GM18505 (cell line): ENCODE data around the gene ELFN1.

Source experiments
- ATAC-seq: cut with Tn5 transposase; IDR thresholded peaks from one replicate; pipeline ENCODE4 v1.9.1; 2021; ENCODE audit not compliant: unreplicated experiment
- POLR2A ChIP-seq: IDR thresholded peaks from 4 replicates; pipeline ENCODE4 v1.6.1; 2011; ENCODE audit warnings: borderline replicate concordance; ENCODE audit not compliant: insufficient read depth, insufficient read length; ENCODE audit errors: extremely low read depth

ELFN1 gene

GRCh38 chr7:1723254-1723653 is 53.2 kb downstream of the ELFN1 start:
- no peak for TF ChIP-seq POLR2A
- ATAC-seq: no peak

- no peak for ATAC-seq
- TF ChIP-seq POLR2A: no peak
These were observed 54.2 kb downstream of the ELFN1 start for GRCh38 chr7:1724118-1724910.

GRCh38 chr7:1725199-1725690 is 55.2 kb downstream of the ELFN1 start:
- no peak for ATAC-seq
- no peak for TF ChIP-seq POLR2A

GRCh38 chr7:1725766-1726630 is 55.9 kb downstream of the ELFN1 start:
- no peak for ATAC-seq
- TF ChIP-seq POLR2A: no peak

DNA sequence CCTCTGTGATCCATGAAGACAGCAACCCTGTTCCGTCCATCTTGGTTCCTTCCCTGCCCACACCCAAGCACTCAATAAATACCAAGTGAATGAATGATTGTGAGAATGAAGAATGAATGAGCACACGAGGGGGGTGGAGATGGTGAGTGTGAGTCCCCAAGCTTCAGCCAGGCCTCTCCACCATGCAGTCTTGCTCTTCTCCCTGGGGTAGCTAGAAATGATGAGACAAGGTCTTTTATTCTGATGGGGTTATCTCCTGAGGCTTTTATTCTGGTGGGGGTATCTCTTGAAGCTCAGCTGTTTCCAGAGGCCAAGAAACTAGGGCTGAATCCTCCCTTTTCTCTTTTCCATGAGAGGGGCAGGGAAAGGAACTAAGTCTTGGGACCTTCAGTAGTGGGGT is 57.0 kb downstream of the ELFN1 start:
- no peak for ATAC-seq
- no peak for TF ChIP-seq POLR2A

DNA sequence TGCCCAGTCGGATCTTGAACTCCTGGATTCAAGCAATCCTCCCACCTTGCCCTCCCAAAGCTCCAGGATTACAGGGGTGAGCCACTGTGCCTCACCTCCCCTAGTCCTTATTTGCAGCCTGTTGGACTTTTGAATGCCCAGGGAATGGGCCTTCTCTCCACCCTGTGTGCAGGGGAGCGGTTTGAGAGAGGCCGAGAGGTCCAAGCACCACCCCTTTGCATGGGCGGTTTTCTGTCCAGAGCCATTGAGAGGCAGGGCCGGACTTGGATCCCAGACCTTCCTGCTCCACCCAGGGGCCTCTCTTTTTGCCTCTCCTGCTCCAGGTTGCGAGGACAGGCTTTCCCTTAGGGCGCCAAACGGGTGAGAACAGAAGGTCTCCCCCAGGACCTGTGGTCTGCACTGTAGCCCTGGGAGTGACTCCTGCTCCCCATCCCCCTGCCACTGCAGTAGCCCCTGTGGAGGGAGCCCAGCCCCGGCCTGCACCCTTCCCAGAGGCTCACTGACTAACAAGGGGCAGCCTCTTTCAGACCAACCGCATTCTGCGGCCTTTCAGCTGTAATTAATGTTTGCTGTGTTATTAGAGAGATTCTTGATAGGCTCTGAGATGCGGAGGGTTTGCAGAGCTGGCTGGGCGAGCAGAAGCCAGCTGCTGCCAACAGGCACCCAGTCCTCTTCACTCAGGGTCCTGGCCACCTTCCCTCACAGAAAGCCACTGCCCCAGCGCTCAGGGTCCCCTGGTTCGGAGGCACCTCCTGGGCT is 57.9 kb downstream of the ELFN1 start:
- no peak for TF ChIP-seq POLR2A
- ATAC-seq: no peak

- TF ChIP-seq POLR2A: no peak
- no peak for ATAC-seq
These were observed 59.1 kb downstream of the ELFN1 start for GRCh38 chr7:1729183-1729582.

DNA sequence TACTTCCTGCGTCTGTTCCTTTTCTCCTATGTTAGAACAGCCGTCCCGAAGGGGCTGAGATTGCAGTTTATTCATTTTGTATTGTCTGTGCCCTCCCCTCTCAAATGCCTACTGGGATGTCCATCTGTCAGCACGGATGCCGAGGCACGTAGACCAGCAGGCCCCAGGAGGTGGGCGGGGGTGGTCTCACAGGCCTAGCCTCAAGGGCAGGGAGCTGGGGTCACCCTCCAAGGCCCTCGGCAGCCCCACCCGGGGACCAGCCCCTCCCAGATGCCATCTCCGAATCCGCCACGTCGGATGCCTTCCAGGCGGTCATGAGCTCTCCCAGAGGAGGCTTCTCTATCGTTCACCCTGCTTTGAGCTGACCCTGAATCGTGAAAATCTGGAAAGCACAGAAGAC is 59.7 kb downstream of the ELFN1 start:
- no peak for ATAC-seq
- no peak for TF ChIP-seq POLR2A

DNA sequence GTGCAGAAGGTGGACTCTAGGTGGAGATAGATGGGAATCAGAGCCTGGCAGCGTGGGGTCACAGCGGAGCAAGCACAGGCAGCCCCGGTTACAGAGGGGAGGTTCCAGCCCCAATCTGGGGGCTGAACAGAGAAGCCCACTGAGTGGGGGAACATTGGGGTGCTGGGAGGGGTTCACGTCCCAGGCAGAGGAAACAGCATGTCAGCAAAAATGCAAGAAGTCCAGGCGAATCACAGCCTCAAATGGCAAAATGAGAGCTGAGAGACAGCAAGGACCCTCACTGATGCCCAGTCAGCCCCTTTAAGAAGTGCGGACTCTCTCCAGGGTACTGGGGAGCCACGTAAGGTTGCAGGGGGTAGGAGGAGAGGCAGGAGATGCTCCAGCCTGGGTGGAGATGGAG is 62.0 kb downstream of the ELFN1 start:
- TF ChIP-seq POLR2A: no peak
- ATAC-seq: no peak

DNA sequence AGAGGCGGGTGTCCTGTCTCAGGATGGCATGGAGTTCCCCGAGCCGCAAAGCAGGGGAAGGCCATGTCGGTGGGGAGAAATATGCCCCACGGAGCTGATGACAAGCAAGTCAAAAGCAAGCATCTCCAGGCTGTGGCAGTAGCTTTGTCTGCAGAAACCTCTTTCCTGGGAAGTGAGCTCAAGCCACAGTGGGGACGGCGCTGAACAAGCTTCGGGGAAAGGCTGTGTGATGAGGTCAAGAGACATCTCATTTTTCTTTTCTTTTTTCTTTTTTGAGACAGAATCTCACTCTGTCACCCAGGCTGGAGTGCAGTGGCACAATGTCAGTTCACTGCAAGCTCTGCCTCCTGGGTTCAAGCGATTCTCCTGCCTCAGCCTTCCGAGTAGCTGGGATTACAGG is 62.6 kb downstream of the ELFN1 start:
- TF ChIP-seq POLR2A: no peak
- no peak for ATAC-seq

GRCh38 chr7:1733206-1733907 is 63.3 kb downstream of the ELFN1 start:
- no peak for TF ChIP-seq POLR2A
- no peak for ATAC-seq

GRCh38 chr7:1733908-1734730 is 64.0 kb downstream of the ELFN1 start:
- TF ChIP-seq POLR2A: no peak
- ATAC-seq: no peak

GRCh38 chr7:1735262-1735661 is 65.2 kb downstream of the ELFN1 start:
- no peak for ATAC-seq
- TF ChIP-seq POLR2A: no peak
